A673 (cell line): ENCODE data around the gene TMEM59L. TPM values are rescaled to one million over a fixed set of nuclear protein-coding genes. Genes with fewer than 3 reads are reported as not detected.

Experiments
- BruUV-seq: library from RNA; stranded (reverse); fragments of 400-500 nt; replicated peaks from 2 replicates; lab custom pipeline; 2021; lab: Mats Ljungman, UMichigan
- CTCF ChIA-PET: fragments of 300-600 bp; sonication (Branson Sonifier 250); formaldehyde crosslinking; loops from one replicate; lab custom pipeline; 2022; ENCODE audit warnings: antibody characterized with exemption; lab: Charles Lee
- POLR2A ChIA-PET: fragments of 300-600 bp; sonication (Branson Sonifier 250); formaldehyde crosslinking; loops from one replicate; lab custom pipeline; 2022; ENCODE audit warnings: antibody characterized with exemption; ENCODE audit not compliant: low non-redundant PET; lab: Charles Lee
- DNase-seq: peaks from one replicate; pipeline ENCODE4 v3.0.0-alpha.2; 2015; ENCODE audit warnings: low spot score
- H3K27ac ChIP-seq: fragments of 200-600 bp; sonication (generic); 2 replicates; pipeline ENCODE4 v1.5.1; 2016; ENCODE audit warnings: mixed run types, low read depth, mild to moderate bottlenecking, mixed read lengths, antibody characterized with exemption, low read length; ENCODE audit not compliant: poor library complexity, severe bottlenecking
- H3K27me3 ChIP-seq: fragments of 200-600 bp; sonication (generic); replicated peaks from 2 replicates; pipeline ENCODE4 v1.6.1; 2017; ENCODE audit warnings: mixed run types, low read depth, mild to moderate bottlenecking, mixed read lengths, antibody characterized with exemption, low read length; ENCODE audit not compliant: insufficient read depth, poor library complexity
- H3K36me3 ChIP-seq: fragments of 200-600 bp; sonication (generic); 2 replicates; pipeline ENCODE4 v1.6.1; 2016; ENCODE audit warnings: mixed run types, mild to moderate bottlenecking, mixed read lengths, antibody characterized with exemption, low read length; ENCODE audit not compliant: insufficient read depth, poor library complexity, severe bottlenecking
- H3K4me1 ChIP-seq: fragments of 200-600 bp; sonication (generic); 2 replicates; pipeline ENCODE4 v1.6.1; 2017; ENCODE audit warnings: mixed run types, mild to moderate bottlenecking, mixed read lengths, antibody characterized with exemption, low read length; ENCODE audit not compliant: insufficient read depth, poor library complexity, severe bottlenecking
- H3K4me3 ChIP-seq: fragments of 200-600 bp; sonication (generic); 2 replicates; pipeline ENCODE4 v1.5.1; 2016; ENCODE audit warnings: low read depth, mixed run types, mild to moderate bottlenecking, mixed read lengths, low read length; ENCODE audit not compliant: poor library complexity, severe bottlenecking
- H3K9me3 ChIP-seq: fragments of 200-600 bp; sonication (generic); 2 replicates; pipeline ENCODE4 v1.6.1; 2016; ENCODE audit warnings: mixed run types, low read depth, mild to moderate bottlenecking, mixed read lengths, antibody characterized with exemption, low read length; ENCODE audit not compliant: poor library complexity, severe bottlenecking
- CTCF ChIP-seq: fragments of 300-800, 200-600 bp; sonication (generic); conservative IDR thresholded peaks from 2 replicates; pipeline ENCODE4 v1.5.1; 2017; ENCODE audit warnings: low read depth, mild to moderate bottlenecking, antibody characterized with exemption, low read length, moderate library complexity, mixed read lengths
- EZH2 ChIP-seq: fragments of 200-600 bp; sonication (generic); IDR thresholded peaks from 2 replicates; pipeline ENCODE4 v1.6.1; 2017; ENCODE audit warnings: borderline replicate concordance, low read depth, mild to moderate bottlenecking, mixed read lengths, antibody characterized with exemption, low read length; ENCODE audit not compliant: poor library complexity, severe bottlenecking
- intact Hi-C: fragments of 100-400 bp; cut with micrococcal nuclease; formaldehyde crosslinking; loops from one replicate; pipeline ENCODE4 v1.10.0; 2022; ENCODE audit not compliant: unreplicated experiment
- total RNA-seq: library from RNA; stranded (reverse); gene quantifications from 2 replicates; pipeline ENCODE4 v1.2.3, GENCODE V29; 2021

The TMEM59L gene
- total RNA-seq, 1 experiment from 2014 or later, result 9.3 TPM

GRCh38 chr19:18660051-18660910 is 47.6 kb downstream of the TMEM59L start:
- no TSS peak for BruUV-seq
- CTCF ChIA-PET, result no interaction called here
- Histone ChIP-seq H3K27me3 (no peaks in the 10 kb centered on the region), H3K4me3 (no peak overlapping the region), H3K9me3 (no peaks in the 10 kb centered on the region), H3K36me3 (no peaks in the 10 kb centered on the region), H3K27ac (no peak overlapping the region), H3K4me1 (peaks cover 10% of the 10 kb centered on the region)
- intact Hi-C loops, result no loop called here
- no peak for DNase-seq
- POLR2A ChIA-PET, result no interaction called here
- no peak for TF ChIP-seq EZH2
- TF ChIP-seq CTCF, result no peak

GRCh38 chr19:18660939-18661670 is 48.4 kb downstream of the TMEM59L start:
- Histone ChIP-seq H3K4me1 (peaks cover 10% of the 10 kb centered on the region), H3K36me3 (no peaks in the 10 kb centered on the region), H3K9me3 (no peaks in the 10 kb centered on the region), H3K27me3 (no peaks in the 10 kb centered on the region), H3K4me3 (no peak overlapping the region), H3K27ac (no peak overlapping the region)
- DNase-seq, result no peak
- POLR2A ChIA-PET, result no interaction called here
- intact Hi-C loops, result no loop called here
- CTCF ChIA-PET, result no interaction called here
- BruUV-seq, result no TSS peak
- TF ChIP-seq EZH2 (no peak), CTCF (no peak)

GRCh38 chr19:18662972-18663732 is 50.5 kb downstream of the TMEM59L start:
- POLR2A ChIA-PET, result no interaction called here
- Histone ChIP-seq H3K27me3 (no peaks in the 10 kb centered on the region), H3K36me3 (no peaks in the 10 kb centered on the region), H3K4me1 (no peaks in the 10 kb centered on the region), H3K9me3 (no peaks in the 10 kb centered on the region), H3K4me3 (no peak overlapping the region), H3K27ac (no peak overlapping the region)
- CTCF ChIA-PET, result interaction anchor here (0.6 kb wide), 2 partner anchors 220 to 699 kb away, joined by 4 to 13 read pairs; no protein-coding TSS in a partner anchor
- TF ChIP-seq EZH2 (no peak), CTCF (no peak)
- intact Hi-C loops, result no loop called here
- no TSS peak for BruUV-seq
- no peak for DNase-seq
